ENCODE data around the gene BBS9. TPM values are rescaled to one million over a fixed set of nuclear protein-coding genes. Genes with fewer than 3 reads are reported as not detected.

BBS9 gene
- total RNA-seq, 1 experiment from 2014 or later, result 5.7 TPM

- Histone ChIP-seq H3K4me2 (ENCODE audit: low read length) (no peak overlapping the region), H3K9ac (ENCODE audit: low read length) (no peak overlapping the region), H3K36me3 (ENCODE audit: low read depth, low read length) (no peaks in the 10 kb centered on the region), H3K4me3 (ENCODE audit: low read length) (no peak overlapping the region), H3K27ac (ENCODE audit: low read length) (no peak overlapping the region), H3K9me3 (ENCODE audit: low read length) (no peaks in the 10 kb centered on the region), H3K27me3 (ENCODE audit: low read length) (no peaks in the 10 kb centered on the region), H4K20me1 (ENCODE audit: low read length) (no peaks in the 10 kb centered on the region), H2AFZ (ENCODE audit: low read length) (no peak overlapping the region), H3K9me2 (replicated peaks; ENCODE audit: low read length) (no peaks in the 10 kb centered on the region), H3F3A (ENCODE audit: low read length, unreplicated experiment) (no peaks in the 10 kb centered on the region), H3K79me2 (ENCODE audit: low read length) (no peaks in the 10 kb centered on the region), H3K4me1 (ENCODE audit: insufficient read depth, low read length) (no peaks in the 10 kb centered on the region)
- no TSS peak for BruUV-seq (replicated peaks)
- ChIA-PET CTCF (no interaction called here), POLR2A (ENCODE audit: unreplicated experiment) (no interaction called here)
- no peak for ATAC-seq
- intact Hi-C loops (cut with micrococcal nuclease), result no loop called here
- DNase-seq, result no peak
- TF ChIP-seq EZH2phosphoT487 (IDR thresholded peaks at IDR 0.05; ENCODE audit: borderline replicate concordance, low read length), result no peak
- TF ChIP-seq CTCF (conservative IDR thresholded peaks at IDR 0.05; ENCODE audit: low read depth, low read length), result no peak
- TF ChIP-seq EZH2 (IDR thresholded peaks at IDR 0.05; ENCODE audit: low read length, unreplicated experiment), result no peak
These were observed 429.4 kb downstream of the BBS9 start for GRCh38 chr7:33558549-33559323.

- Histone ChIP-seq H3K27ac (ENCODE audit: low read length) (no peak overlapping the region), H3K4me3 (ENCODE audit: low read length) (no peak overlapping the region), H3K4me1 (ENCODE audit: insufficient read depth, low read length) (no peaks in the 10 kb centered on the region), H3K9me3 (ENCODE audit: low read length) (no peaks in the 10 kb centered on the region), H3K9me2 (replicated peaks; ENCODE audit: low read length) (no peaks in the 10 kb centered on the region), H3K36me3 (ENCODE audit: low read depth, low read length) (no peaks in the 10 kb centered on the region), H3K27me3 (ENCODE audit: low read length) (no peaks in the 10 kb centered on the region), H4K20me1 (ENCODE audit: low read length) (no peaks in the 10 kb centered on the region), H3K9ac (ENCODE audit: low read length) (no peak overlapping the region), H3K4me2 (ENCODE audit: low read length) (no peak overlapping the region), H2AFZ (ENCODE audit: low read length) (no peak overlapping the region), H3F3A (ENCODE audit: low read length, unreplicated experiment) (no peaks in the 10 kb centered on the region), H3K79me2 (ENCODE audit: low read length) (no peaks in the 10 kb centered on the region)
- no TSS peak for BruUV-seq (replicated peaks)
- ChIA-PET POLR2A (ENCODE audit: unreplicated experiment) (no interaction called here), CTCF (no interaction called here)
- intact Hi-C loops (cut with micrococcal nuclease), result no loop called here
- TF ChIP-seq CTCF (conservative IDR thresholded peaks at IDR 0.05; ENCODE audit: low read depth, low read length) (no peak), EZH2phosphoT487 (IDR thresholded peaks at IDR 0.05; ENCODE audit: borderline replicate concordance, low read length) (no peak), EZH2 (IDR thresholded peaks at IDR 0.05; ENCODE audit: low read length, unreplicated experiment) (no peak)
- no peak for DNase-seq
- ATAC-seq, result no peak
These were observed 430.0 kb downstream of the BBS9 start for GRCh38 chr7:33559324-33559710.

GRCh38 chr7:33562996-33563395, 433.6 kb downstream of the BBS9 start:
- Histone ChIP-seq H3K4me1 (ENCODE audit: insufficient read depth, low read length) (no peaks in the 10 kb centered on the region), H3K9ac (ENCODE audit: low read length) (no peak overlapping the region), H3K79me2 (ENCODE audit: low read length) (no peaks in the 10 kb centered on the region), H3F3A (ENCODE audit: low read length, unreplicated experiment) (no peaks in the 10 kb centered on the region), H3K4me3 (ENCODE audit: low read length) (no peak overlapping the region), H4K20me1 (ENCODE audit: low read length) (no peaks in the 10 kb centered on the region), H3K9me3 (ENCODE audit: low read length) (no peaks in the 10 kb centered on the region), H3K36me3 (ENCODE audit: low read depth, low read length) (no peaks in the 10 kb centered on the region), H3K9me2 (replicated peaks; ENCODE audit: low read length) (no peaks in the 10 kb centered on the region), H2AFZ (ENCODE audit: low read length) (no peak overlapping the region), H3K27me3 (ENCODE audit: low read length) (no peaks in the 10 kb centered on the region), H3K27ac (ENCODE audit: low read length) (no peak overlapping the region), H3K4me2 (ENCODE audit: low read length) (no peak overlapping the region)
- CTCF ChIA-PET, result no interaction called here
- BruUV-seq (replicated peaks), result no TSS peak
- DNase-seq (no peak), ATAC-seq (no peak)
- POLR2A ChIA-PET (ENCODE audit: unreplicated experiment), result no interaction called here
- TF ChIP-seq CTCF (conservative IDR thresholded peaks at IDR 0.05; ENCODE audit: low read depth, low read length), result no peak
- no peak for TF ChIP-seq EZH2phosphoT487 (IDR thresholded peaks at IDR 0.05; ENCODE audit: borderline replicate concordance, low read length)
- TF ChIP-seq EZH2 (IDR thresholded peaks at IDR 0.05; ENCODE audit: low read length, unreplicated experiment), result no peak
- intact Hi-C loops (cut with micrococcal nuclease), result no loop called here
